ENCODE results near the gene CR2.
"Not testable (repeated sequence)": the region's sequence is repeated elsewhere in the genome, so short reads cannot be mapped to it uniquely, and the experiment has no call there.

CR2 gene

DNA sequence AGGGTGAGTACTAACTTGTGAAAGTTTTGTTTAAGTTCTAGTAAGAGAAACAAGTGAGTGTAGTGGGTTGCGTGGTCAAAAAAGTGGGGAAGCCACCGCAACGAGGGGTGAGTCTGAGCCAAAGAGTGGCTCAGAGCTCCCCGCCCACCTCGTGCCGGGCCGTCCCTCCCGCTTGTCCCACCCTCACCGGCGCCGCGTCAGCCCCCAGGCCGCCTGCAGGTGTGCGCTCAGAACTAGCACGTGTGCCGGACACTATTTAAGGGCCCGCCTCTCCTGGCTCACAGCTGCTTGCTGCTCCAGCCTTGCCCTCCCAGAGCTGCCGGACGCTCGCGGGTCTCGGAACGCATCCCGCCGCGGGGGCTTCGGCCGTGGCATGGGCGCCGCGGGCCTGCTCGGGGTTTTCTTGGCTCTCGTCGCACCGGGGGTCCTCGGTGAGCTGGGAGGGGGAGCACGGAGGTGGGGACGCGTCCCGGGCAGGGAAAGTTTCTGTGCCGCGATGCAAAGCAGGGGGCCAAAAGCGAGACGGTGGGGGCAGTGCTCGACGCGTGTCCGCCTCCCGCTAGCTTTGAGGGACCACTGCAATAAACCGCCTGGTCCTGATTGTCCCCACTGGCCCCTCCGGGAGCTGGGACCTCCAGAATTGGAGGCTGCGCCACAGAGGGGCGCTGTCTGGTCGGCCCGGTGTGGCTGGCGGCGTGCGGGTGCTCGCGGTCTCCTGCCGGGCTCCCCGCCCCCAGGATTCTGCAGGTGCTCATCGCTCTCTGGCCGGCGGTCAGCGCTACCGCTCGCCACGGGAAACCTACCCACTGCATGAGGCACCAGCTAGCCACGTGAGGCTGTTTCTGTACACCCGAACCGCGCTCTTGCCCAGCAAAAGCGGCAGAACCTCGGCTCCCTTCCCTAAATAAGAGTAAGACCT lies at the start of gene CR2:
TSS of gene CR2 (plus strand) at position 283 of the 919 bp plus-strand sequence. CDS start at position 374, 91 bp downstream.
- peak; percentile 52 for DNase-seq

DNA sequence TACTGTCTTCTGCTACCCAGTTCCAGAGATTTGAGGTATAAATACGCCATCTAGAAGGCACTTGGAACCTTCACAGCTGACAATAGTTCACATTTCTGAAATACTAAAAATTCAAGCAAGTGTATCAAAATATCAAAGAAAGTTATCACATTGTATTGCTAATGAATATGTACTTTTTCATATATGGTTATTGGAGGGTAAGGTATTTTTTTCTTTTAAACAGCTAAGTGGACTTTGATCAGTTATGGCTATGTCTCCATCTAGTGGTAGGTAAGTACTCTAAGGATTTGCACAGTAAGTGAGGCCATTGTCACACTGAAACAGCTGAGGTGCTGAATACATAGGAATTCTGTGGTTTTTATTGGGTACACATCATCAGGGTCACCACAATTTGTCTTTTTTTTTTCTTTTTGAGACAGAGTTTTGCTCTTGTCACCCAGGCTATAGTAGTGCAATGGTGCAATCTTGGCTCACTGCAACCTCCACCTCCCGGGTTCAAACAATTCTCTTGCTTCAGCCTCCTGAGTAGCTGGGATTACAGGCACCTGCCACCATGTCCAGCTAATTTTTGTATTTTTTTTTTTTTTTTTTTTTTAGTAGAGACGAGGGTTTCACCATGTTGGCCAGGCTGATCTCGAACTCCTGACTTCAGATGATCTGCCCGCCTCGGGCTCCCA lies 49.1 kb upstream of the CR2 start:
- peak; percentile 90 for DNase-seq

DNA sequence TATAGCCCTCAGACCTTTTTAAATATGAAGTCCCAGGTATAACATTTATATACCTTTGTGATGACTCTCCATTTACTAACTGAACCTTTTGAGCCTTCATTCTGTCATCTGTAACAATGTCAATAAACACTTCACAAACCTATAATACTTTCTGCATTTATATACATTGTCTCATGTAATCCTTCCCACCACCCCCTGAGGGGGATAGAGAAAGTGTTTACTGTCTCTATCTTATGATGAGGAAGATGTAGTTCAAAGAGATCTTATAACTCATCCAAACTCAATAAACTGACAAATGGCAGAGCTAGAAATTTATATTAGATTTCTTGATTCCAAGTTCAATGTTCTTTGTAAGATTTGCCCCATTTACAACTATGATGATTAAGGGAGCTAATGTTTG lies 48.3 kb upstream of the CR2 start:
- peak; percentile 51 for DNase-seq

DNA sequence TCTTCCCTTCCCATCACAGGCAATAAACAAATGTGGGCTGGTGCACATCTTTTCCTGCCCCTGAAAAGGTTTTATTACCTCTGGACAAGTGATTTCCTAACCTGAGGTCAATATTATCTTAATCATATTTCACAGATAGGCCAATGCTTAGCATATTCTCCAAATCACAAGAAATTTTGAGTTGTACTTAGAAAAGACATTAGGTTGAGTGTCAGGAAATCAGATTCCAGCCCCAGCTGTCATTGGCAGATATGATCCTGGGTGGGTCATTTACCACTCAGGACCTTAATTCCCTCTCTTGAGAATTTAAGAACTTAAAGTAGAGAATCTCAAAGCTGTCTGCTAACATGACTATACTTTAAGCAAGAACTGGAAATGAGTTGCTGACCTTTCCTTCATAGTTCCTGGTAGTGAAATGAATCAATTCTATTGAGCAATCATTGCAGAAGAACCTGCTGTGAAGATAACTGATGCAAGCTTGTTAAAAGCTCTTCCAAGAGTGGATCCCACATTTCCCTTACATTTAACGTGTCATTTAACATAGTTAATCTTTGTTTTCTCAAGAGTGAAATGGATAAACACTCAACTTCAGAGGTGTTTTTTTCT lies 46.4 kb upstream of the CR2 start:
- DNase-seq = peak; percentile 32

DNA sequence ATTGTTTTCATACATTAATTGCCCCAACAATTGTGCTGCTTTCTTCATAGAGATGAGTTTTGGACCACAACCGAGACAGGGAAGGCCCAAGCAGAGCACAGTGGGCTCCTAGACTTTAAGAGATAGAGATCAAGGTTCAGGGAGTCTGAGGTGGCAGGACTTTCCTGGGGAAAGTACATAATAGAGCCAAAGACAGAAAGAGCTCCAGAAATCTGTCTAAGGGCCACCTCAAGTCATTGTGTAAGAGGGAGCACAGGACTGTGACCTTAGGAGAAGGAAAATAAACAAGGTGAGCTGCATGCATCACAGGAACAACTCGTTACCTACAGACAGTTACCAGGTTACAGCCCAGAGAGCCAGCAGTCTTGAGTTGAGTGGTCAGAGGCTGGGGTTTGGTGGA lies 41.3 kb upstream of the CR2 start:
- DNase-seq = no peak

DNA sequence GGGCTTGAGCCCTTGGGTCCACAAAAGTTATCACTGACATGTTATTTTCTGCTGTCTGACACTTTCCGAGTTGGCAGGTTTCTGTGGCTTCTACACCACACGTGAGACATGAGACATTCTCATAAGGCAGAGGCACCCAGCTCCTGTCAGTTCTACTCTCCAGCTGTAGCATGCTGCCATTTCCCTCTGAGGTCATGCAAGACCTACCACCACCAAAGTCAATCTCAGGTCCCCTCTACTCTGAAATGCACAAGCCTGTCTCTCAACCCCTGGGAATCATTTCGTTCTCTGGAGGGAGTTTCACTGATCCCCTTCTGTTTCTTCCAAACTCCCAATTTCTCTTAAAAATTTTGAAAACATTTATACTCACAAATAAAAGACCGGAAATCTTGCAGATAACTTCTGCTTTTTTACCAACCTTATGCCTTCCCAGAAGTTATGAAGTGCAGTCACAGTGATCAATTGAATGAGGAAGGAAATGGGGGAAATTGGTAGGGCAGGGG lies 39.5 kb upstream of the CR2 start:
- DNase-seq = peak; percentile 65

DNA sequence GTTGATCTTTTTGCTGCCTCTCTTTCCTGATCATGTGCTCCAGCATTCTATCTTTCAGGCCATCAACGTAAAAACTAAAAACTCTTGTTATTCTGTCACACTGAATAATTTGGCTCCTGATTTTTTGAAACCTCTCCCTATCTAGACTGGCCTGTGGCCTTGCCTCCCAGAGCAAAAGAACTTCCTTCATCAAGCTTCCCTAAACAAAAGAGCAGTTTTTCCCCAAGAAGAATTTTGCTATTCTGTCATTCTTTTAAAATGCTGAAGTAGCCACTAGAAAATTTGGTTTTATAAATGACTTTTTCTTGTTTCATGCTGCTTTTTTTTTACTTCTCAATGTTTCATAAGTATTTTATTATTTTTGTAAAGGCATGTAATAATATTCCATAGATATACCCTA lies 37.1 kb upstream of the CR2 start:
- DNase-seq = no peak

DNA sequence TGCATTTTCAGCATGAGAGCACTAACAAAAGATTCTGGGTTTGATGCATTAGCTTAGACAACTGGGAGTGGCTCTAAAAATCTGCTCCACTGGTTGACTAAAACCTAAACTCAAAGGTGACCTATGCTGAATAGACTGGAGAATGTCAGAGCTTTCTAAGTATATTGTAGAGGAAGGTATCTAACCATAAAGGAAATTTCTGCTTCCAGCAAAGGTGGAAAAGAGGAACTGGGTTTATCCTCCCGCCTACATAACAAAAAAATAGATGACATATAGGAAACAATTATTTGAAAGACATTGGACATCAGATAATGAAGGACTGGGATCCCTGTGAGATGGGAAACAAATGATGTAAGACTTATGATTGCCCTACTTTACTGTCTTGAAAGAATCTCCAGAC lies 35.8 kb upstream of the CR2 start:
- peak; percentile 13 for DNase-seq

DNA sequence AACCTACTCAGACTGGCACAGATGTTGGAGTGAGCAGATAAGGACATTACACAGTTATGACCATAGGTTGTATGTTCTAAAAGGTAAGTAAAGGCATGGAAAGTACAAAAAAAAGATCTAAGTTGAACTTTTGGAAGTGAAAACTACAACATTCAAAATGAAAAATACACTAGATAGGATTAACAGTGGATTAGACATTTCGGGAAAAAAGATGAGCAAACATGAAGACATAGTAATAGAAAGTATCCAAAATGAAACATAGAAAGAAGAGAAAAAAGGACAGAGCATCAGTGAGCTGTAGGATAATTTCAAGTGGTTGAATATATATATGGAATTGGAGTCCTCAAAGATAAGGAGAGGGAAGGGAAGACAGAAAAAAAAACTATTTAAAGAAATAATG lies 34.0 kb upstream of the CR2 start:
- DNase-seq = no peak

DNA sequence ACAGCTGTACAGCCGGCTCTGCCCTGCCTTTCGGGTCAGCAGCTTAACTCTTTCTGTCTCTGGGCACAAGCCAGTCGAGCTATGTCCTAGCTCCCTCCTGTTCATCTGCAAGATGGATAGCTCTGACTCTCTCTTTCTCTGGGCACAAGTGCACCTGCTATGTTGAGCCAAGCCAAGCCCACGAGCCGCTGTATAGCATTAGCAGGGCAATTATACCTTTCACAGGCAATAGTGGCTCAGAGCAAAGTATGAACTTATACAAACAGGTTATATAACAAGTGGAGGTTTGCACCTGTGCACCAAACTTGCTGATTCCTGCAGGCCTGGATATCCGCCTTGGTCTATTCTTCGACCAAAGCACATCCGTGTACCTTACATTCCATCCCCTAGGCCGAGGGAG lies 33.0 kb upstream of the CR2 start:
- DNase-seq = no peak

DNA sequence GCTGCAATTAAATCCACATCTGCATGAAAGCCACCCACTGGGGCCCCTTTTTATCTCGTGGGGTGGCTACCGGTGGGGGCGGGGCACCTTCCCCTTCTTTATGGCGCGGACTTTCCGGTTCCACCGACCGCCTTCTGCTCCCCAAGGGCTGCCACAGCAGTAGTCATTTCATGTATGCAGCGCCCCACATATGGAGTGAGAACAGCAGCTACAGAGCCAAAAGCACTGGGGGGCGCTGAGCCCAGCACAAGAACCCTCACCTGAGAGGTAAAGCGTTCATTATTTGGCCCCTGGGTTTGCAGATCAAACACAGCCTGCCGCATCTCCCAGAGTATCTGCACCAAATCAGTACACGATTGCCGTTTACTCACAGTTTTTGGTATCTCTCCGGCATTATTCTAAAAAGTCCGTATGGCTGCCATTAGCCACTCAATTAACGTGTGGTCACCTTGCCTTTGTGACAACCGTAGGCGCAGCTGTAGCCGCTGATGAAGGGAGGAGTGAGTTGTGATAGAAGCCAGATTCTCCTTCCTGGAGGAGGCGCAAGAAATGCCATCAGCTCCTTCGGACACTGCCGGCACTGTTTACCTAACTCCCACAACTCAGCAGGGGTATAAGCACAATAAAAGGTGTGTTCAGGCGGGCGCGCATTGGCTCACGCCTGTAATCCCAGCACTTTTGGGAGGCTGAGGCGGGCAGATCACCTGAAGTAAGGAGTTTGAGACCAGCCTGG lies 30.4 kb upstream of the CR2 start:
- no peak for DNase-seq

DNA sequence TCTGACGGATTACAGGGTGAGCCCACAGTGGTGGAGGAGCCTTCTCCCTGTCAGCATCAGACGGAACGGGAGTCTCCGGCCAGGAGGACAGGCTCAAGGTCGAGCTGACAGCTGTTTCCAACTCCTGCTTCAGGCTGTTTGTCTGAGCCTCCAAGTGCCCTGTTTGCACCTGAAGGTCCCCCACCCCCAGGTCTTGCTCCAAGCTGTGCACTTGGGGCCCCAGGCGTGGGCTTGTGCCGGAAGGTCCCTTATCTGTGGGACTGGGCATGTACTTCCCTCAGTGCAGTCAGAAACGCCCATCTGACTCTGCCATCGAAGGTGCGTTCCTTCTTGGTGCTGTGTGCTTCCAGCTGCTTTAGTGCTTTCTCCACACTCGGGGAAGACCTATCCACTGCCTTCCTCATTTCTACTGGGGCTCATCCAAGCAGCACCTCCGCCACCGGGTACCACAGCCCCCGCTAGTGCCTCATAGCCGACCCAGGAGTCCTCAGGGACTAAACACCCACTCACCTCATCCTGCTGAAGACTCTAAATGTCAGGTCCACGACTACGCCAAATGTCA lies 29.5 kb upstream of the CR2 start:
- DNase-seq = peak; percentile 58

DNA sequence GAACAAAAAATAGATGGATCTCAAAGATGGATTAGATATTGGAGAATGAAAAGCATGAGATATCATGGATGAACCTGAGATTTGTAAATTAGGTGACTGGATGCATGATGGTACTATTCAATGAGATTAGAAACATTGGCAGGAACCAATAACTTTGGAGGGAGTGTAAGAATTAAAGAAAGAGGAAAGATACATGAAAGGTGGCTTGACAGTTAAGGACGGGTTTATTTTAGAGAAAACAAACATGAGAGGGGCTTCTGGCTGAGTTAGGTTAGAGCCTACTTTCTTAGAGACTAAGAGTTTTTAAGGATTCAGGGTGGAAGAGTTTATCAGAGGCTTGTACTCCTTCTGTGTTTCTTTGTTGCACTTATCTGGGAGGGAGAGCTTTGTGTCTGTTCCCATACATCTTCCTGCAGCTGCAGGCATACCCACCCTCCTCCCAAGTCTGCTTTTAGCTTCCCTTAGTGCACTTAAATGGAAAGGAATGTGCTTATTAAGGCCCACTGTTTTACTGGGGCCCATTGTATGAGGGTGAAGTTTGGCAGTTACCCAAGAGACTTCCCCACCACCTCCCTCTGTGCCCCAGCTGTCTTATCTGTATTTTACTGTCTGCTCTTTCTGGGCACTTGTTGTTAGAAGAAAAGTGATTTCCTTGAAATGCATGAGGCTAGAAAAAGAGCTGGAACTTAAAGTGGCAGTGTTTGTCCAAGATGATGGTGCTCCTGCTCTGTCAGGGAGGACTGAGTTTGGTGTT lies 26.1 kb upstream of the CR2 start:
- peak; percentile 87 for DNase-seq

DNA sequence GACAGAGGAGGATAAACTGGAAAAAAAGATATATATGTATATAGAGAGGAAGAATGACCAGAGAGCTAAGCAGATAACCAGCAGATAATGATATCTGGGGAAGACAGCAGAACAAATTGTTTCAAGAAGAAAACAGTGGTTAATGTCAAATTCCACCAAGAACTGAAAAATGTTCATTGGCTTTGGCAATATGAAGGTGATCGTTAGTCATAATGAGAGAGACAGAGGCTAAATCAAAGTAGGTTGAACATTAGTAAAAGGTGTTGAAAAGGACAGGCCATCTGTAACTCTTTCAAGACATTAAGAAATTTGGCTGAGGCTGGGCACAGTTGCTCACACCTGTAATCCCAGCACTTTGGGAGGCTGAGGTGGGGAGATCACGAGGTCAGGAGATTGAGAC lies 25.3 kb upstream of the CR2 start:
- DNase-seq = peak; percentile 50

DNA sequence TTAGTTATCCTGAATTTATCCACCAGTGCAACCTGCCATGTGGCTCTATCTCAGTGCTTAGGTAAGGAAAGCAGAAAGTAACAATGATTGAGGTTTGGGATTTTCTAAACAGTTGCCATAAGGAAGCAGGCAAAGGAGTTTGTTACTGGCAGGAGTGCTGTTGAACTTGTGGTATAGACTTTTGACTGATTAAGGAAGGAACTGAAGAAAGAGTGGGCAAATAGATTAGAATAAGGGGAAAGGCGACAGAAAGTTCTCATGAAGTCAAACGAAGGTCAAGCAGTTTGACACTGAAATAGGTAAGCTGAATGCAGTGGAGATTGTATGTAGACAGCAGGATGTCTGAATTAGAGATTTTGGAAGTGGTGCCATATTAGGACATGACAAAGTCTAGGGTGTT lies 24.2 kb upstream of the CR2 start:
- peak; percentile 68 for DNase-seq

DNA sequence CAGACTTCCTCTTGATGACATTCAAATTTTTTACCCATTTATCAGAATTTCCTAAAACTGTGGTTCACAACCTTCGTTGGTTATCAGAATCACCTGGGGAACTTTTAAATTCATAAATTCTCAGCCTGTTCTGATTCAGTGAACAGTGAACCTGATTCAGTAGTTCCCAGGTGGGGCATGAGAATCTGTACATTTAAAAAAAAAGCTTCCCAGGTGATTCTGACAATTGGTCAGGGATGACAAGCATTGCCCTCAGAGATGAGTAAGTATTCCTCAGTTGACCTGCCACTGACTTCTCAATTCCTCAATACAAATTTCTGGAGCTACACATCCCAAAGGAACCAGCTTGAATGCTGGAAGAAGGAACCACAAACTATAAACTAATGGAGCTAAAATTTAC lies 23.5 kb upstream of the CR2 start:
- no peak for DNase-seq

DNA sequence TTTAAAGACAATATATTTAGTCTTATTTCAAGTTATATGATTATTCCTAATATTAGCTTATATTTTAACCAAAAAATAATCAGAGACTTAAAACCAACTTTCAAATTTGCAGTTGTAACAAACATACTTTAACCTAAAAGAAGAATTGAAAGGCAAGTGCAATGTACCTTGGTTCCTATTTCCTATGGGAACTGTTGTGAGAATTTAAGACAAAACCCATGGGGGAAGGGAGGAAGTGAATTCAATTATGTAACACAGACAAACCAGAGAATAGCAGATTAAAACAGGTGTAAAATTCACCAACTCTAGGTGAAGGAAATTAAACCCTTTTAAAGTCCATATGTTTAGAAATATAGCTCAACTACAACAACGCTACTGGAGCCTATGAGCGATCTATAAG lies 22.6 kb upstream of the CR2 start:
- no peak for DNase-seq

DNA sequence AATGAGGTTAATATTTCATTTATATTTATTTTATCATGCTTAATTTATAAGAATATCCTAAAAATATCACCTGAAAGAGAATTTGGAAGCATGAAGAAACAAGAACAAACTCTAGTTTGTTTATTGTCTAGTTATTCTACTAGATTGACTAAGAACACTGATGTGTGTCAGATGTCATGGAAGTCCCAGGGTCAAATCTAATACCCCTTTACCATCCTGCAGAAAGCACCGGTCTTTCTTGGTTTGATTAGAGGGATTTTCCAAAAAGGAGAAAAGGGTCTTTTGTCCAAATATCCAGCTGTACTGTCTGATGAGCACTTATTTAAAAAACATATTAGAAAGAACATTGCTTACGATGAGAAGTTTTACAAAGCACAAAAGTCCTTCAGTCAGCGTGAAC lies 20.7 kb upstream of the CR2 start:
- DNase-seq = no peak

DNA sequence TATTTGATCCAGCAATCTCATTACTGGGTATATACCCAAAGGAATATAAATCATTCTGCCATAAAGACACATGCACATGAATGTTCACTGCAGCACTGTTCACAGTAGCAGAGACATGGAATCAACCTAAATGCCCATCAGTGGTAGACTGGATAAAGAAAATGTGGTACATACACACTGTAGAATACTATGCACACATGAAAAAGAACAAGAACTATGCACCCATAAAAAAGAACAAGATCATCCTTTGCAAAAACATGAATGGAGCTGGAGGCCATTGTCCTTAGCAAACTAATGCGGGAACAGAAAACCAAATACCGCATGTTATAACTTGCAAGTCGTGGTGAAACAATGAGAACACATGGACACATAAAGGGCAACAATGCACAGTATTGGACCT lies 17.4 kb upstream of the CR2 start:
- not testable (repeated sequence) for DNase-seq

DNA sequence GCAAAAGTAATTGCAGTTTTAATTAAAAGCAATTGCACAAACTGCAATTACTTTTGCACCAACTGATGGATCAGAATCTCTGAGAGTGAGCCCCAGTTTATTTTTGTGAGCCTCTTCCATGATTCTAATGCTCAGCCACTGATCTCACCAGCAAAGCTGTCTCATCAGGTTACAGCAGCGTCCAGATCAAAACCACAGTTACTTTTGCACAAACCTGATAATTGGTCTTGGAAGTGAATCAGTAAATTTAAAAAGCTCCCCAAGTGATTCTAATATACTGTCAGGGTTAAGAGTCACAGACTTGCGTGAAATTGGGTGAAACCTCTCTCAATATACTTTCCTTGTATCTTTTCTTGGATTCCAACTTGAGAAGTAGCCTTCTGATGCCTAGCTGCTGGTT lies 13.5 kb upstream of the CR2 start:
- peak; percentile 76 for DNase-seq

DNA sequence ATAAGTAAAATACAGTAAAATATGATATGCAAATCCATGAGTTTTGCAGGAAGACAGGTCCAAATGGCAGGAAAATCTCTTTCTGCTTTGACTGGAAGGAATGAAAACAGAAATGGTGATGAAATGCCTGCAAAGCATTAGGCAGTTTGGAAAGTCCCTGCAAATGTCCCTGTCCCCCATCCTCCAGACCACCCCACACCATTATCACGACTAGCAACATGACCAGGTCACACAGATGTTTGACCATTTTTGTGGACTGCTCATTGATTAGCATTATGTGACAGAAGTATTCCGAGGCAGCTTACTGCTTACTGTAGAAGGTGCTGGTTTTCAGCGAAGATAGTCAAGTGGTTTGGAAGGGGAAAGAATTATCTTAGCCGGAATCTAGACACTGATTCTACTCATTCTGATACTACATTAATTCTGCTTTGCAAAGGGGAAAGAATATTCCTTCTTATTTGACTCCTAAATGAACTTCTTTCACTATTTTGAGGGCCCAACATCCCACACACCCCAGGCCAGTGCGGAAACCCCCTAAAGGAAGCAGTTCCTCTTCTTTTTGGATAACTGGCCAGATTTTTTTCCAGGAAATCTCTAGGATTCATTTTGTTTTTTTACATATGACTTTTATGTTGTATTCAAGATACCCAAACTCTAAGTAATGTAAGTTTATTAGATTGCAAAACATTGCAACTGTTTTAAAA lies 9.5 kb upstream of the CR2 start:
- no peak for DNase-seq

Data from hematopoietic multipotent progenitor cell treated with erythropoietin and hydrocortisone succinate and interleukin-3 and kit ligand, for 4 days (in vitro differentiated cells).